GM19324 (cell line): ENCODE data around the gene CCDC71.

Experiments
- ATAC-seq: cut with Tn5 transposase; IDR thresholded peaks from one replicate; pipeline ENCODE4 v1.9.1; 2021; ENCODE audit warnings: mild to moderate bottlenecking, moderate library complexity; ENCODE audit not compliant: unreplicated experiment, low FRiP score

Gene CCDC71

DNA sequence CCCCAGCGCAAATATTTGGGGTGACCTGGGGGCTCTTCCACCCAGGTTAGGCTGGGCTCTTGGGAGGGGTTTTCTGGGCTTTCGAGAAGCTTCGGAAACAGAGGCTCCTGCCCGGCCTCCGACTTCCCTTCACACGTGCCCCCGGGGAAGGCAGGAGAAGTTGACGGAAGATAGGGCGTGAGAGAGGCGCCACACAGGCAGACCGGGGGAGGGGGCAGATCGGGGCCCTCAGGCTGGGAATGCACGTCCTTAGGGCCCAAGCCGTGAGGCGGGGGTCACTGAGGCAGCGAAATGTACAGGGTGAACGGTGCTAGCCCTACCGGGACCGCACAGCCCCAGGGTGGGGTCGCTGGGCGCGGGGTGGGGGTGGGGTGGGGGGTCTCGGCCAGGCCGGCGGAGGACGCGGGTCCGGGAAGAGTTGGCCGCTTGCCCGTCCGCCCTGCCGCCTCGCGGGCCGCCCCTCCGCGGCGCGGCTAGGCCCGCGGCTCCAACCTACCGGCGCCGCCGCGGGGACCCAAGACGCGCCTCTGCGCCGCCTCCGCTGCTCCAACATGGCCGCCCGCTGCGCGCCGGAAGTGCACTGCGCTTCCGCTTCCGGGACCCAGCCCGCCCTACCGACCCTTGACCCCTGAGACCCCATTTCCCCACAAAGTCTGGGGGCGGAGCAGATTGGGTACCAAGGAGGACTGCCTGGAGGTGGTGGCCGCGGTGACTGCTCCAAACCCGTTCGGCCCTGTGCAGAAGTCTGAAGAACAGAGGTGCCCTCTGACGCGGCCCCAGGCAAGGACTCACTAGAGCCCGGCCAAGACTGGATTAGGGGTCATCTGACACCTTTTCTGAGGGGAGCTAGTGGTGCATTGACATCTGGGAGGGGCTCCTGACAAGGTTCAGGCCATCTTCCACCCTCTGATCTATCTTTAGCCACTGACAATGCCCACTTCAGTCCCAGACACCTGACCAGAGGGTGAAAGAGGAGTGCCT, at the start of gene CCDC71:
Gene CCDC71, minus strand, starts transcription at position 561 of the 981 bp plus-strand sequence. CDS start 2,123 bp downstream, outside the sequence.
- ATAC-seq = peak; percentile 57

DNA sequence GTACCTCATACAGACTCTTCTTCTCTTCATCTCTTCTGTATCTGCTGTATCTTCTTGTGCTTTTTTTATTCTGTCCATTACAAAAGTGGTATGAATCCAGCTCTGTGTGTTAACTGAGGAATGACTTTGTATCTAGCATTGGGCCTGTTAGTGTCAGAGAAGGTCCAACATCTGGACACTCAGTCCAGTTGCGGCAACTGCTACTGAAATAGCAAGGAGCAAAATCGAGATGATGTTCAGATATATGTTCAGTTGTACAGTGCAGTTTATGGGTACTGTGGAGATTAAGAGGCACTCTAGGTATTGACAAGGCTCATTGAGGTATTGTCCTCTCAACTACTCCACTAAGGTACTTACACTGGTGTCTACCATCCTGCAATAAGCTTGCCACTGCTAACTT, 47.9 kb upstream of the CCDC71 start:
- no peak for ATAC-seq

DNA sequence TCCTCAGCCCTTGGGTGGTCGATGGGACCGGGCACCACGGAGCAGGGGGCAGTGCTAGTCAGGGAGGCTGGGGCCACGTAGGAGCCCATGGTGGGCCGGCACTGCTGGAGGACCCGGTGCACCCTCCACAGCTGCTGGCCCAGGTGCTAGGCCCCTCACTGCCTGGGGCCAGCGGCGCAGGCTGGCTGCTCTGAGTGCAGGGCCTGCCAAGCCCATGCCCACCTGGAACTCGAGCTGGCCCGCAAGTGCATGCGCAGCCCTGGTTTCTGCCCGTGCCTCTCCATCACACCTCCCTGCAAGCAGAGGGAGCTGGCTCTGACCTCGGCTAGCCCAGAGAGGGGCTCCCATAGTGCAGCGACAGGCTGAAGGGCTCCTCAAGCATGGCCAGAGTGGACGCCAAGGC, 47.4 kb upstream of the CCDC71 start:
- ATAC-seq = no peak

DNA sequence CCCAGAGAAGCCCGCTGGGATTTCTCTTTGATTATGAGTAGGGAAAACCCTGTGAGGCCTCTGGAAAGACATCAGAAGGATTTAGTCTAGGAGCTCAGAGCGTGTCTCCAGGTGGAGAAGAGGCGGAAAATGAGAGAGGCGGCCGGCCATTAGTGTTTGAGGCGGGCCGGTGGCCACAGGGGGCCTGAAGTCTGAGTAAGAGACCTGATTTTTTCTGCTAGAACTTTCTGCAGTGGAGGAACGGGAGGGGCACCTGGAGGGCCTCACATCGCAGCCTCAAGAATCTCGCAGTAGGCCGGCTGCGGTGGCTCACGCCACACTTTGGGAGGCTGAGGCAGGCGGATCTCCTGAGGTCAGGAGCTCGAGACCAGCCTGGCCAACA, 33.8 kb upstream of the CCDC71 start:
- no peak for ATAC-seq

DNA sequence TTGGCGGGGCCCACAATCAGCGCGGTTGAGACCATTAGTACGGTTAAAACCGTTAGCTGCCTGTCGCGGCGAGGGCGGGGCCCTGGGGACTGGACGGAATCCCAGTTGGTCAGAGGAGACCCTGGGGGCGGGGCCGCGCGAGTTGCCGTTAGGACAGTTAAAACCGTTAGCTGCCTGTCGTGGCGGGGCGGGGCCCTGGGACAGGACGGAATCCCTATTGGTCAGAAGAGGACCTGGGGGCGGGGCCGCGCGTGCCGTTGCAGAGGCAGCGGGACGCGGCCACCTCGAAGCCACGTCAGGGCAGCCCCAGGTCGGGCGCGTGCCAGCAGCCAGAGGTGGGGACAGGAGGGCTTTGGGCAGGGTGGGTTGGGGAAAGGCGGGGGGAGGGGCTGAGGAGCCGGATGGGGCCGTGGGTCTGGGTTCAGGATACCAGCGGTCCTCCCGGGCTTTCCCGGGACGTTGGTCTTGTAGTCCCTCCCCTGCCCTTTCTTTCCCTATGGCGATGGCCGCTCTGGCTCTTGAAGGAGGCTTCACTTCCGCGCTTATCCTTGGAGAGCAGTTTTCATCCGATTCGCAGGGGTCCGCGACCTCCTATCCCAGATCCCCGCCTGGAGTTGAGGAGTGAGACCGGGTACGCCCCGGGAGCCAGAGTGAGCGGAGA, 33.2 kb upstream of the CCDC71 start:
- ATAC-seq = no peak

DNA sequence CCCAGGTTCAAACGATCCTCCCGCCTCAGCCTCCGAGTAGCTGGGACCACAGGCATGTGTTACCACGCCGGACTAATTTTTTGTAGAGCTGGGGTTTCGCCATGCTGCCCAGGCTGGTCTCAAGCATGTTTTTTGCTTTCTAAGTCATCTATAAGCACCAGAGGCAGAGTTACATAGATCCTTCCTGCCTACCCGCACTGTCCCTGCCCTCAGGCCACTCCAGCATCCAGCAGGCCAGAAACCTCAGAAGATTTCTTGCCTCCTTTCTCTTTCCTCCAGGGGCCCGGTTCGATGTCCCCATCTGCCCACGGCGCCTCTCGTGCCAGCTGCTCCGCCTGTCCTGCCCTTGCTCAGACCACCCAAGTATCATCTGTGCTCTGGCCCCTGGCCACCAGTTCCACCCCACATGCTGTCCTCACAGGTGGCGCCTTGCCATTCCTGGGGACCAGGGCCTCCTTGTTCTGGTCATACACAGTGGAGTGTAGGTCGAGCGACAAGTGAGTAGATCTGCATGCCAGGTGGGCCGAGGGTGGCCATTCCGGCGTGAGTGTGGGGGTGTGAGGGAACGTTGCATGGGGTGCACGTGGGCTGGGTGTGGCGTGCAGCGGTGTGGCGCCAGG, 32.6 kb upstream of the CCDC71 start:
- no peak for ATAC-seq

DNA sequence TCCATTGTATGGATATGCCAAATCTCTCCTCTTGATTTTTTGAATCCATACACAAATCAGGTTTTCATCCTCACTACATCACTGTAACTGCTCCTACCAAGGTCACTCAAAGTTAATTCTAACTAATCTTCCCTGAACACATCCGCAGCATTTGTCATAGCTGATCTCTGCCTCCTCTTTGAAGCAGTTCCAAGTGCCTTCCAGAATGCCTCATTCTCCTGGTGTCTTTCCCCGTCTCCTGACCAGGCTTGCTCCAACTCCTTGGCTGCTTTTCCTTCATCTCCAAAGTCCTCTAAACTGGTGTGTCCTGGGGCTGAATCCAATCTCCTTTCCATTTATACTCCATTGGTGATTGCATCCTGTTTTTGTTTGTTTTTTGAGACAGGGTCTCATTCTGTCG, 32.0 kb upstream of the CCDC71 start:
- no peak for ATAC-seq

DNA sequence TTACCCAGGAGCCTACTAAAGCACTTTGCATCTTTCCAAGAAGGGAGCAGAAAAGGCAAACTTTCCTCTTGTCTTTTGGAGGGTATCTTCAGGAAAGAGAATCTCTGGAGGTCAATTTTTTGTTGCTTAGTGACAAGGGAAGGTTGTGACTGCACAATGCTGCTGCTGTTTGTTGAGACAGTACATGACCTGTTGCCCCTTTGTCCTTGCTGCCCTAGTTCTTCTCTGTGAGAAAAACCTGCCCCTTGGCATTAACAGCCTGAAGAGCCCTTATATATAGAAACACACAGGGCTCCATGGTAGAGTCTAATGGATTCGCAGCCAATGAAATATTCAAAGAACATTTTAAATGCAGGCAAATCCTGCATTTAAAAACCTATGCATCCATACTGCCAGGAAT, 25.6 kb upstream of the CCDC71 start:
- ATAC-seq = no peak

DNA sequence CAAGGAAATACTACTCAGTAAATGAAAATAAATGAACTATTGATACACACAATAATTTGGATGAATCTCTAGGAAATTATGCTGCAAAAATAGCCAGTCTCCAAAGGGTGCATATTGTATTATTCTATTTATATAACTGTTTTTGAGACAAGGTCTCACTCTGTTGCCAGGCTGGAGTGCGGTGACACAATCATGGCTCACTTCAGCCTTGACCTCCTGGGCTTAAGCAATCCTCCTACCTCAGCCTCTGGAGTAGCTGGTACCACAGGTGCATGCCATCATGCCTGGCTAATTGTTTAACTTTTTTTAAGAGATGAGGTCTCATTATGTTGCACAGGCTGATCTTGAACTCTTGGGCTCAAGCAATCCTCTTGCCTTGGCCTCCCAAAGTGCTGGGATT, 17.7 kb upstream of the CCDC71 start:
- ATAC-seq = no peak

DNA sequence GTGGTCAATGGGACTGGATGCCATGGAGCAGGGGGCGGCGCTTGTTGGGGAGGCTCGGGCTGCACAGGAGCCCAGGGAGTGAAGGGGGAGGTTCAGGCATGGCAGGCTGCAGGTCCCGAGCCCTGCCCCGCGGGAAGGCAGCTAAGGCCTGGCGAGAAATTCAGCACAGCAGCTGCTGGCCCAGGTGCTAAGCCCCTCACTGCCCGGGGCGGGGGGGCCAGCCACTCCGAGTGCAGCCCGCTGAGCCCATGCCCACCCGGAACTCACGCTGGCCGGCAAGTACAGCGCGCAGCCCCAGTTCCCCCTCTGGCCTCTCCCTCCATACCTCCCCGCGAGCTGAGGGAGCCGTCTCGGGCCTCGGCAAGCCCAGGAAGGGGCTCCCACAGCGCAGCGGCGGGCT, 16.6 kb upstream of the CCDC71 start:
- no peak for ATAC-seq

DNA sequence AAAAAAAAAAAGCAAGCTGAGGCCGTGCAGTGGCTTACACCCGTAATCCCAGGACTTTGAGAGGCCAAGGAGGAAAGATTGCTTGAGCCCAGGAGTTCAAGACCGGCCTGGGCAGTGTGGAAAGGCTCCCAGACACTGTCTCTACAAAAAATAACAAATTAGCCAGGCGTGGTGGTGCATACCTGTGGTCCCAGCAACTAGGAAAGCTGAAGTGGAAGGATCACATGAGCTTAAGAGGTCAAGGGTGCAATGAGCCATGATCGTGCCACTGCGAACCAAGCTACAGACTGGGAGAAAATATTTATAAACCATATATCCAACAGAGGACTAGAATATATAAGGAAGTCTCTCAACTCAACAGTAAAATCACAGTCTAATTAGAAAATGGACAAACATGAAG, 15.2 kb upstream of the CCDC71 start:
- no peak for ATAC-seq

DNA sequence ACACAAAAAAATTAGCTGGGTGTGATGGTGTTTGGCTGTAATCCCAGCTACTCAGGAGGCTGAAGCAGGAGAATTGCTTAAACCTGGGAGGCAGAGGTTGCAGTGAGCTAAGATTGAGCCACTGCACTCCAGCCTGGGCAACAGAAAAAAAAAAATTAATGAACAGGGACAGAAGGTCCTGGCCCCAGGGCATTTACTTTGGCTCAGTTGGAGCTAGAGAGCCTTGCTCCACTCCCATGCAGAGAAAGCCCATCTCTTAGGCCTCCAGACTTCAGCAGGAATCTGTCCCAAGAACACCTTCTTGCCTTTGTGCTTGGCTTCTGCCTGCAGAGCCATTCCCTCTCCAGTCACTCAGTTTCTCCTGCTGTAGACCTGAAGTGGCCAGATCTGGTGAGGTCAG, 14.0 kb upstream of the CCDC71 start:
- no peak for ATAC-seq

DNA sequence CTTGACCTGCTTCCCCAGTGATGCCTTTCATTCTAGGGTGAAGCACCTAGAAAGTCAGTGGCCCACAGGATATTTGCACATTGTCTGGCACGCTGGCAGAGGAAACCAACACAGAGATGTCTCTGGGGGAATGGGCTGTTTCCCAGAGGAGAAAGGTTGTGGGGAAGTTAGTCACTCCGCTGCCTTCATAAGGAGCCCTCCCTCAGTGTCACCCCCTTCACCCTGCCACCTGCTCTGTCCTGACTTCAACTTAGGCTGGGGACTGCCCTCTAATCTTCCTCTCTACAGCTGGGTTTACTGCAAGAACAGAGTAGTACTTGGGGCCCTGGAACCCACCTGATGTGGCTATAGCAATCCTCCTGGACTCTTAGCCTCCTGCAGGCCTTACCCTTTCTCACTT, 10.9 kb upstream of the CCDC71 start:
- ATAC-seq = no peak

DNA sequence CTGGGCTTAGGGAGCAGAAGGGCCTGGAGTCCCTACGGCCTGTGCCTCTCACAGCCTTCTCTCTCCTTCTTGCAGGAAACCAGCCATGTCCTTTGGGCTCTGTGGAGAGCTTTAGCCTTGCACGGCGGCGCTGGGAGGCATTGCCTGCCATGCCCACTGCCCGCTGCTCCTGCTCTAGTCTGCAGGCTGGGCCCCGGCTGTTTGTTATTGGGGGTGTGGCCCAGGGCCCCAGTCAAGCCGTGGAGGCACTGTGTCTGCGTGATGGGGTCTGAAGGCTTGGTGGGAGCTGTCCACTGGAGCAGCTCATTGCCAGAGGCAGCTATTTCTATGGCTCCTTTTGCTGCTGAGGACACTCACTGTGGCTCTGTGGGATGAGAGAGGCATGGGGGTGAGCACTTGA, 9.4 kb upstream of the CCDC71 start:
- ATAC-seq = no peak

DNA sequence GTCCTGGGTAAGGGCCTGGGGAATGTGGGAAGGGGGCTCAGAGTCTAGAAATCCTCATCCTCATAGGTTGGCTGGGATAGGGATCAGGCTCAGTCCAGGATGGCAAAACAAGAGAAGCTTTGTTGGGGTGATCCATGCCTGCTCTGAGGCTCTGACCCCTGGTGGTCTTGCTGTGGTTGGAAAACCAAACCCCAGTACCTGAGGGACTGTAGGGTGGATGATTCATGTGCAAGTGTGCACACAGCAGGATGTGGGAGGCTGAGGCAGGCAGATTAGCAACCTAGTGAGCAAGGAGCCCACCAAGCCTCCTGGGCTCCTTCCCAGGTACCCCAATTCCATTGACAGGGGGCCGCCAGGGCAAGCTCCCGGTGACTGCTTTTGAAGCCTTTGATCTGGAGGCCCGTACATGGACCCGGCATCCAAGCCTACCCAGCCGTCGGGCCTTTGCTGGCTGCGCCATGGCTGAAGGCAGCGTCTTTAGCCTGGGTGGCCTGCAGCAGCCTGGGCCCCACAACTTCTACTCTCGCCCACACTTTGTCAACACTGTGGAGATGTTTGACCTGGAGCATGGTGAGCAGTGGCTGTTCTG, 8.4 kb upstream of the CCDC71 start:
- no peak for ATAC-seq

DNA sequence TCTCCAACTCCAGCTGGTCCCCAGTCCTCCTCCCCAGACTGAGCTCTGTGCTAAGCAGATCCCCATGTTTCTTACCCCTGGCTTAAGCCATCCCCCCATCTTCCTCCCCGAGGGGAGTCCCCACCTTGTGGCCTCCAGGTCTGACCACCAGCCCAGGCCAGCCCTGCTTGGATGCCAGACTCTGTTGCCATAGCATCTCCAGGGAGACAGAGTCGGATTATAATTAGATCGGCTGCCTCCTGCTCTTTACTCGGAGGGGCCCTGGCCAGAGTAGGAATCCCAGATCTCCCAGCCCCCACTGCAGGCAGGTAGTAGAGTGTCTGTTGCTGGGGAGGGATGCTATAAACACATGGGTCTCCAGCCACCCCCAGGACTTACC, 7.7 kb upstream of the CCDC71 start:
- ATAC-seq = no peak

DNA sequence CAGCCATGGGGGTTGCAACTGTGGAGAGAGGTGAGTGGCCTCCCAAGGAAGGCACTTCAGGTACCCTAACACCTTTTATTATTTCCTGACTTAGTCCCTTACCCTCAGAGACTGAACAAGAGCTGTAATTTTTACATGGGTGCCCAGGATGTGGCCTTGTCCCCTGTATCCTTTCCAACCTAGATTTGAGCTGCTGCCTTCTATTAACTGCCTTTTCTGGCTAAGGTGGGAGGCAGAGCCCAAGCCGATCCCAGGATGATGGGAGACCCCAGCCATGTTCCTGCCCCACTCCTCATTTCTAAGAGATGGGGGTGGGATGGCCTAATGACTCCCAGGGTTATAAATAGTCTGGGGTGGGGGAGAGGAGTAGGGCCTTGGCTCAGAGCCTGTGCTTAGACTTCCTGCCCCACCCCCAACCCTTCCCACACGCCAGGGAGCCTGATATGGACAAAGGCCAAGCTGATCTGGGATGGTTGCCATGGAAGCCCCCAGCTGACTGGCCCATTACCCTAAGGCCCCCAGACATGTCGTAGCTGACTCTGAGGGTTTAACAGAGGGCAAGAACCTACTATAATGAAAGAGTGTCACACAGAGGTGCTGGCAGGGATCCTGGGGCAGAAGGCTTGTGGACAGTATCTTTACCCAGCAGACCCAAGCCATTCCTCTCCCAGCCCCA, 7.1 kb upstream of the CCDC71 start:
- no peak for ATAC-seq

DNA sequence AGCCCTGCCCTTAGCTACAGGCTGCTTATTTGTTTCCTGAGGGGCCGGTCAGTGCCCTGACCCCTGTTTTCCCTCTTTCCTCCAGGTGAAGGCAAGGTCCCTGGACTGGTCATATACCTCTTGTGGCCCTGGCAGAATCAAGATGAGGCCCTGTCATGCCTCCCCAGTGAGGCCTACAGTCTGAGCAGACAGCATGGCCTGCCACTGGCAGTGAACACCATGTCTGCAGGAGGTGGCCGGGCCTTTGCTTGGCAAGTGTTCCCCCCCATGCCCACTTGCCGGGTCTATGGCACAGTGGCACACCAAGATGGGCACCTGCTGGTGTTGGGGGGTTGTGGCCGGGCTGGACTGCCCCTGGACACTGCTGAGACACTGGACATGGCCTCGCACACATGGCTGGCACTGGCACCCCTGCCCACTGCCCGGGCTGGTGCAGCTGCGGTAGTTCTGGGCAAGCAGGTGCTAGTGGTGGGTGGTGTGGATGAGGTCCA, 6.5 kb upstream of the CCDC71 start:
- no peak for ATAC-seq

DNA sequence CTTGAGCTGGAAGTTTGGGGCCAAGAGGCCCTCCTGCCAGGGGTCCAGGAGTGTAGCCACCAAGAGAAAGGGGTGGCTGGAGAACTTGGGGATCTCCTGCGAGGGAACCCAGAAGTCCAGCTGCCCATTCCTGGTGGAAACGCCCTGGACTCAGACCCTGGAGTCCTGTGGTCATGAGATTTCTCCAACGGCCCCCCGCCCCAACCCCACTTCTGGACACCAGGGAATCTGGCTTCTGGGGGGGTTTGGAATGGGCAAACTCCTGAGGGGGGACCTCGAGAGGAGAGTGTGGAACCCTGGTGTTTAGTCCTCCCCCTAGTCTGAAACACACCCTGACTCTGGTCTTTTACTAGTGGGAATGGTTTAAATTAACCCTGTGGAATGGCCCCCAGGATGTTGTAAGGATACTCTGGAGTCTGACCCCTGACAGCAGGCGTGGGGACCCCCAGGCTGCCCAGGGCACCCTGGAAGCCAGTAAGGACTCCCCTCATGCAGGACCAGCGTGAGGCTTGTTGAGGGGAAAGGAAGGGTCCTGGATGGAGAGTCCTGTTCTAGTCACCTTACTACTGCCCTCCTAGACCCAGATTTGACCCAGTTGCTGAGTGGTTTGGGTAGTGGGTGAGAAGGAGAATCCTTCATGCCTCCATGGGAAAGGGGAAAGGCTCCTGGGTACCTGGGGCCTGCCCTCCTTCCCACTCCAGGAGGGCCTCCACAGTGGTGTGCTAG, 5.8 kb upstream of the CCDC71 start:
- ATAC-seq = no peak
